Sciatic nerve (tissue), 2 donors: ENCODE results near the gene S100A14. TPM values are rescaled to one million over a fixed set of nuclear protein-coding genes. Genes with fewer than 3 reads are reported as not detected.
A peak's percentile ranks its signal among the peaks of the same experiment; 100 is the strongest.

Experiments
- ATAC-seq: fragments of 200-7000 bp; cut with Tn5 transposase; one replicate; pipeline ENCODE4 v1.9.1; 2020; ENCODE audit warnings: mild to moderate bottlenecking, moderate library complexity
- DNase-seq: peaks from one replicate; pipeline ENCODE4 v3.0.0-alpha.2; 2020; ENCODE audit warnings: low spot score
- intact Hi-C: fragments of 100-400 bp; cut with DNase I; formaldehyde crosslinking; loops from one replicate; pipeline ENCODE4 v1.14.2; 2022
- total RNA-seq: library from RNA; stranded (reverse); fragmentation: NEBNext Ultra II Directional; extraction: Animal tissue kit (Norgen Biotek cat#: 25700); gene quantifications from one replicate; pipeline ENCODE4 v1.2.1, GENCODE V29; 2021
- donor health status: DM: no; HTN: no; CAD: no.
- donor health status: DM: no; HTN: no; CAD: no.

S100A14 gene
- total RNA-seq, 1 donor from 2014 or later = 0.49 TPM

DNA sequence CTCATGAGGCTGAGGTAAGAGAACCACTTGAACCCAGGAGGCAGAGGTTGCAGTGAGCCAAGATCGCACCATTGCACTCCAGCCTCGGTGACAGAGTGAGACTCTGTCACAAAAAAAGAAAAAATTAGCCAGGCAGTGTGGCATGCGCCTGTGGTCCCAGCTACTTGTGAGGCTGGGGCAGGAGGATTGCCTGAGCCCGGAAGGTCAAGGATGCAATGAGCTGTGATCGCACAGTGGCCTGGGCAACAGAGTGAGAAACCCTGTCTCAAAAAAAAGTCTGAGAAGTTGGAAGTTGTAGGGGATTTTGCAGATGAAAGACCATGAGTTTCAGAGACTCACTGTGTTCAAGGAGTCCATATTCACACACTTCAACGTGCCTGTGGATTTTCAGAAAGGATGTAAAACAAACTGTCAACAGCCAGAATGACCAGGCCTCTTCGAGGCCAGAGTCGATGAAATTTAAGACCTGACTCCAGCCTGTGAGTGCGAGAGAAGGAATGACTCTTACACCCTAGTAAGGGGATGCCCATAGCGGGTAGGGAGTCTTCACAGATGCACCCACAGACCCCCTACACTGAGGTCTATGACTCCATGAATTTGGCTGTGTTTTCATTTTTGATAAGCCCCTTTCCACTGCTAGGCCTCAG is 9.0 kb upstream of the S100A14 start:
- DNase-seq = no peak
- intact Hi-C loops = no loop called here
- ATAC-seq = no peak

GRCh38 chr1:153623101-153623500 is 7.0 kb upstream of the S100A14 start:
- DNase-seq = no peak
- intact Hi-C loops = no loop called here
- ATAC-seq = no peak

GRCh38 chr1:153619171-153619570 is 3.0 kb upstream of the S100A14 start:
- ATAC-seq (no peak), DNase-seq (no peak)
- intact Hi-C loops = loop anchor here (5.0 kb wide), 1 partner anchor 42 kb away; no protein-coding TSS in a partner anchor

- intact Hi-C loops = loop anchor here (5.0 kb wide), 1 partner anchor 40 kb away; no protein-coding TSS in a partner anchor
- peak; percentile 79 for DNase-seq
- ATAC-seq = peak; percentile 35
These were observed 1.5 kb upstream of the S100A14 start for GRCh38 chr1:153617663-153618062.

DNA sequence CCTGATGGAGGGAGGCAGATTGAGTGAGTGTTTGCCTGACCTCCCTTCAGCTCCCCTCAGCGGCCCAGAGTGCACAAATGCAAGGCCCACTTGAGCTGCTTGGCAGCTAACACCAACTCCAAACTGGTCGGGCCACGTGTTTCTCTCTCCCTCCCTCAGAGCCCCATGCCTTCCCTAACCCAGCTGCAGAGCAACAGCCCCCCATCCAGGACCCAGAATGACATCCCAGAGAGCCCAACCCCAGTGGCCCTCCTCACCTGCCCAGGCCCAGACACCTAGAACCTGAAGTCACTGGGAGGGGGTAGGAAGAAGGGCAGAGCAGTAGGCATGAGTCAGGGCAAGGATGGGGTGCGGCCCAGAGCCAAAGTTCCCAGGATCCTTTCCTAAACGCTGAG is 789 bp upstream of the S100A14 start:
- no peak for DNase-seq
- intact Hi-C loops = loop anchor here (5.0 kb wide), 1 partner anchor 40 kb away; no protein-coding TSS in a partner anchor
- ATAC-seq = no peak

- intact Hi-C loops = loop anchor here (5.0 kb wide), 1 partner anchor 38 kb away; no protein-coding TSS in a partner anchor
- no peak for DNase-seq
- ATAC-seq = no peak
These were observed 719 bp downstream of the S100A14 start for GRCh38 chr1:153615406-153615805.

DNA sequence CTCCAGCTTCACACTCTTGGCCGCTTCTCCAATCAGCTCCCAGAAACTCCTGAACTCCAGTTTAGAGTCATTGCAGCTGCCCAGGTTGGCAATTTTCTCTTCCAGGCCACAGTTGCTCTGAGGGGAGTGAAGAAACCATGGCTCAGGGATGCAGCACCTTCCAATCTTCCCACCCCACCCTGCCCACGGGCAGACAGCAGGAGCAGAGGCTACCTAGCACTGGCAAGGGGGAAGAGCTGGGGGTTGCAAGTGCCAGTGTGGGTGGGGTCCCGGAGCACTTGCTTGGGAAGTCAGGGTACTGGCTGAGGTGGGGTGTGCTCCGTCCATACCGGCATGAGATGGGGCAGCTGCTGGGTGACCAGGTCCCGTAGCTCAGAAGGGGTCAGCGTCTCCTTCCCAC is 1.2 kb downstream of the S100A14 start:
- DNase-seq (no peak), ATAC-seq (no peak)
- intact Hi-C loops = loop anchor here (5.0 kb wide), 1 partner anchor 38 kb away; no protein-coding TSS in a partner anchor

- intact Hi-C loops = no loop called here
- DNase-seq (no peak), ATAC-seq (no peak)
These were observed 1.8 kb downstream of the S100A14 start for GRCh38 chr1:153614189-153614900.

- intact Hi-C loops = no loop called here
- DNase-seq = no peak
- ATAC-seq = no peak
These were observed 2.7 kb downstream of the S100A14 start for GRCh38 chr1:153613406-153613805.

DNA sequence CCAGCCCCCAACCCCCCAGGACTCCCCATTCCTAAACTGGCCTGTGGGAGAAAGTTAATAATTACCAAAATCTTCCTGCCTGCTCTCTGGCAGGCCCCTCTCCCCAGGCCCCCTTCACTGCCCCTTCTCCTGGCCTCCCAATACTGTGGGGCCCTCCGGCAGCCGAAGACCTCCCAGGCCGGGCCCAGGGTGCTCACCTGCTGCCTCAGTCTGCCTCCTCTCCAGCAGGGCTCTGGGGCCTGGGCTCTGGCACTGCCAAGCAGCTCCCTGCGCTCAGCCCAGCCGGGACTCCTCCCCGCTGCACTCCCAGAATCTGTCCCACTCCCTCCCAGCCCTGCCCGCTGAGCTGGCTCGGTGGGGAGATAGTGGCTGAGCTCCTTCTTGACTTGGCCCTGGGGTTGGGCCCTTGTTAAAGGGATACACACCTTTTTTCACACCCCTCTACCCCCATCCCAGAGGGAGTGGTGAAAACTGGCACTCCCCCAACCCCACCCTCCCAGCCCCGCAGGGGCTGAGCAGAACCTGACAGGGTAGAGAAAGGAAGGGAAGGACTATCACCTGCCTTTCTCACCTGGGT is 3.3 kb downstream of the S100A14 start, which contains the start of gene S100A16:
Gene S100A16, minus strand, starts transcription at position 383 of the 577 bp plus-strand sequence. CDS start 4,986 bp downstream, outside the sequence.
- ATAC-seq (peak; percentile 82), DNase-seq (peak; percentile 86)
- intact Hi-C loops = no loop called here

DNA sequence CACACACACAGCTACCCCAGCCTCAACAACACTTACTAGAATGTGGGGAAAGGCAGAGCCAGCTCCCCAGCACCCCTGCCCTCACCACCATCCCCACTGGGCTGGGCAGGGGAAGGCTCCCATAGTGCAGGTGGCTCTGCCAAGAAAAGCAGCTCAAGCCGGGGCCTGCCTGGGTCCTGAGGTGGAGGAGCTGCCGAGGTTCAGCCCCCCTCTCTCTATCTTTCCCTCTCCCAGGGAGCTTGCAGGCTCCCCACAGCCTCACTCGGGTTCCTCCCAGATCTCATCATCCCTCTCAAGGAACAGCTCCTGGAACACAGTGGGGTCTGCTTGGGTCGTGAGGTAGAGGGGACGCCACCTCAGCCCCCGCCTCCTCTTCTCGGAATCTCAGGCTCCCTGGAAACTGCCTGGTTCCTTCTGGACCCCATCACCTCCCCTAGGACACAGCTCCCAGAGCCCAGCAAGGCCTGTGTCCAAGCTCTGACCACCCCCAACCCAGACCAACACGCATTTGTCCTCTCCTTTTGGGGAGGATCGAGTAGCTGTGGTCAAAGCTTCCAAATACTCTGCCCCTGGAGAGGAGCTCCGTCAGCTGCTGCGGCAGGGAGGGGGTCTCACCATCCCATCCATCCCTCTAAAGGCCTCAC is 3.9 kb downstream of the S100A14 start:
- peak; percentile 35 for ATAC-seq
- intact Hi-C loops = no loop called here
- DNase-seq = no peak

- DNase-seq = no peak
- intact Hi-C loops = no loop called here
- ATAC-seq = no peak
These were observed 4.8 kb downstream of the S100A14 start for GRCh38 chr1:153611356-153611755.

DNA sequence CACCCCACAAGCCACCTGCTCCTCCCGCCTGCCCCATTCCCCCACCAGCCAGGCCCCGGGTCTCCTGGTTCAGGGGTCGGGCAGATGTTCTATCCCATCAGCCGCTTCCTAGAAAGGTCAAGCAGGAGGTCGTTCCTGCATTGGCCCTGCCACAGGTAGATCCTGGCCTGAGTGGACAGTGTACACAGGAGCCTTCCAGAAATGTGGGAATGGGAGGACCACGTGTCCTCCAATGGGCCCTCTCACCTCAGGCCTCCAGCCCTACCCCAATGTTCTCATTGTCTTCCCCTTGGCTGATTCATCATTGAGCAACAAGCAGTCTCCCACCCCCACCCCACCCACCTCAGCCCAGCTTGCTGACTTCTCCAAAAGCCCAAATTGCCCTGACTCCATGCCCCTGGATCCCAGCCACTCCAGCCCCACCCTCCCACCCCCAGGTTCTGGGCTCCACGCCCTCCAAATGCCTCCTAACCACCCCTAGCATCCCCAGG is 5.3 kb downstream of the S100A14 start:
- intact Hi-C loops = no loop called here
- ATAC-seq = no peak
- no peak for DNase-seq

GRCh38 chr1:153610334-153610733 is 5.8 kb downstream of the S100A14 start:
- ATAC-seq = no peak
- DNase-seq = no peak
- intact Hi-C loops = no loop called here

- ATAC-seq (no peak), DNase-seq (no peak)
- intact Hi-C loops = no loop called here
These were observed 6.6 kb downstream of the S100A14 start for GRCh38 chr1:153609585-153609907.

DNA sequence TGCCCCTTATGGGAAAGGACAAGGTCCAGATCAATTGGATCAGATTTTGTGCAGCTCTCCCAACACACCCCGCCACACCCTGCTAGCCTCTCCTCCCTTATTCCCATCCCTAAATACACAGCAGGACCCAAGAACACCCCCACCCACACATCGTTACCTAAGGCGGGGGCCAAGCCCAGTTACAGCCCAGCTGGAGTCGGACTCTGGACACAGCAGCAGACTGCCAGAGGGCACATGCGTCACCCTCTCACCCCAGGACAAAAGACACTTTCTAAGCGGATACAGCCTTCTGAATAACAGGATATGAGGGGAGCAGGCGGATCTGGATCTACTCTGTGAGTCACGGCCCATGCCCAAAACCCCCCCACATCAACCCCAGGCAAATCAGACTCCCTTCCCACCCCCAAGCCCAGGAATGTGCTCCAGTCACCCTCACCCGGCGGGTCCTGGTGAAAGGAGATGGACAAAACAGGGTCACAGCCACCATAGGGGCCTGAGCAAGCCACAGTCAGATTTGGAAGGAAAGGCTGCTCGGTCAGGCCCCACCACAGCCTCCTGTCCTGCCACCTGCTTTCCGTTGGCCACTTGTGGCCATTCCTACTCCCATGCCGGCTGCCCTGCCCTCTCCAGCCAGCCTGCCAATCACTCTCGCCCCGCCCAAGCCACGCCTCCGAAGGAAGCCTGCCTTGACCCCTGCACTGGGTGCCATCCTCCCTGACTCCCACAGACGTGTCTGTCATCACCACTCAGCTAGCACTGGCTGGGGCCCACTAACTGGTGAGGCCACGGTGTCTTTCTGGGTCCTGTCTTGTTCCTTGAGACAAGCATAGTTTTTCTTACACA is 7.2 kb downstream of the S100A14 start:
- intact Hi-C loops = no loop called here
- ATAC-seq (peak; percentile 83), DNase-seq (peak; percentile 86)

GRCh38 chr1:153608089-153608682 is 7.9 kb downstream of the S100A14 start:
- DNase-seq (no peak), ATAC-seq (peak; percentile 1)
- intact Hi-C loops = no loop called here

DNA sequence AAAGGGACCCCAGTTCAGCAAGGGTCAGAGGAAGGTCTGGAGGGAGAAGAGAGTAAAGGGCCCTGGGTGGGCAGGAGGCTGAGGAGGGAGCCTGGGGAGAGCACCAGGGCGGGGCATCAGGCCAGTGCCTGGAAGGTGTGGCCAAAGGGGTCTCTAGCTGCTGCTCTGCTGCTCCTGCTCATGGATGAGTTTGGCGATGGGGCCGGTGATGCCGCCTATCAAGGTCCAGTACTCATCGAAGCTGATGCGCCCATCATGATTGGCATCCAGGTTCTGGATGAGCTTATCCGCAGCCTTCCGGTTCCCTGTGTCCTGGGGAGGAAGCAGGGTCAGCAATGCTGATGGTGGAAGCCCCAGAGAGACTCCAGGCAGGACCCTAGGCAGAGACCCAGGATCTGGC is 8.7 kb downstream of the S100A14 start:
- intact Hi-C loops = no loop called here
- DNase-seq (no peak), ATAC-seq (no peak)
